KMS-11 (cell line): ENCODE results near the gene LXN.
A peak's percentile ranks its signal among the peaks of the same experiment; 100 is the strongest.

Source experiments
- H2AFZ ChIP-seq: fragments of 200-600 bp; sonication (generic); 2 replicates; pipeline ENCODE4 v1.6.1; 2016; ENCODE audit warnings: antibody characterized with exemption, mixed run types, low read depth
- H3K27ac ChIP-seq: fragments of 200-600 bp; sonication (generic); 2 replicates; pipeline ENCODE4 v1.6.1; 2016; ENCODE audit warnings: mild to moderate bottlenecking, mixed run types
- H3K27me3 ChIP-seq: fragments of 200-600 bp; sonication (generic); 2 replicates; pipeline ENCODE4 v1.6.1; 2017; ENCODE audit warnings: mild to moderate bottlenecking, low read depth, mixed run types, moderate library complexity; ENCODE audit not compliant: insufficient read depth
- H3K36me3 ChIP-seq: fragments of 200-600 bp; sonication (generic); 2 replicates; pipeline ENCODE4 v1.6.1; 2017; ENCODE audit warnings: mild to moderate bottlenecking, mixed run types; ENCODE audit not compliant: insufficient read depth
- H3K4me1 ChIP-seq: fragments of 200-600 bp; sonication (generic); 2 replicates; pipeline ENCODE4 v1.6.1; 2016; ENCODE audit warnings: mild to moderate bottlenecking, low read depth, mixed run types; ENCODE audit not compliant: poor library complexity, severe bottlenecking
- H3K4me2 ChIP-seq: fragments of 200-600 bp; sonication (generic); 2 replicates; pipeline ENCODE4 v1.7.0; 2016; ENCODE audit warnings: mild to moderate bottlenecking, mixed run types
- H3K4me3 ChIP-seq: fragments of 200-600 bp; sonication (generic); IDR thresholded peaks from 2 replicates; pipeline ENCODE4 v1.6.1; 2017; ENCODE audit warnings: low read depth, low read length, mixed read lengths; ENCODE audit not compliant: insufficient read depth
- H3K79me2 ChIP-seq: fragments of 200-600 bp; sonication (generic); 2 replicates; pipeline ENCODE4 v1.6.1; 2016; ENCODE audit warnings: low read depth, mixed run types; ENCODE audit not compliant: insufficient read depth
- H3K9ac ChIP-seq: fragments of 200-600 bp; sonication (generic); 2 replicates; pipeline ENCODE4 v1.6.1; 2016; ENCODE audit warnings: mild to moderate bottlenecking, mixed run types
- H4K20me1 ChIP-seq: fragments of 200-600 bp; sonication (generic); 2 replicates; pipeline ENCODE4 v1.6.1; 2016; ENCODE audit warnings: mild to moderate bottlenecking, mixed run types; ENCODE audit not compliant: insufficient read depth
- CTCF ChIP-seq: fragments of 200-600 bp; sonication (generic); conservative IDR thresholded peaks from 2 replicates; pipeline ENCODE4 v1.6.1; 2017; ENCODE audit warnings: low read depth, mild to moderate bottlenecking, antibody characterized with exemption, low read length, moderate library complexity, mixed read lengths

Gene LXN

GRCh38 chr3:158651192-158651591, 21.3 kb downstream of the LXN start:
- Histone ChIP-seq H3K4me2 (no peak overlapping the region), H3K4me1 (no peaks in the 10 kb centered on the region), H3K27ac (no peak overlapping the region), H3K9ac (no peak overlapping the region), H3K79me2 (peaks cover 6% of the 10 kb centered on the region; the same call in 1 of the 2 replicates), H3K27me3 (no peaks in the 10 kb centered on the region), H4K20me1 (no peaks in the 10 kb centered on the region), H3K36me3 (peaks cover 3% of the 10 kb centered on the region; the same call in 1 of the 2 replicates), H2AFZ (no peak overlapping the region), H3K4me3 (no peak overlapping the region)
- no peak for TF ChIP-seq CTCF

- peaks cover 3% of the 10 kb centered on the region; the same call in 1 of the 2 replicates for H3K36me3 ChIP-seq
- no peaks in the 10 kb centered on the region for H4K20me1 ChIP-seq
- H2AFZ ChIP-seq = no peak overlapping the region
- peaks cover 8% of the 10 kb centered on the region for H3K4me1 ChIP-seq
- H3K4me2 ChIP-seq = no peak overlapping the region
- H3K79me2 ChIP-seq = peaks cover 20% of the 10 kb centered on the region
- no peak overlapping the region for H3K27ac ChIP-seq
- H3K27me3 ChIP-seq = no peaks in the 10 kb centered on the region
- H3K4me3 ChIP-seq = no peak overlapping the region
- TF ChIP-seq CTCF = no peak
- no peak overlapping the region for H3K9ac ChIP-seq
Measured at GRCh38 chr3:158649791-158650190, 22.7 kb downstream of the LXN start.

- Histone ChIP-seq H3K27me3 (no peaks in the 10 kb centered on the region), H3K36me3 (0 out of 2 replicates have a peak, but pooled peaks cover 3% of the 10 kb centered on the region), H2AFZ (peak within 1 kb of the TSS; percentile 84), H3K4me3 (peak within 1 kb of the TSS; percentile 99), H3K79me2 (peaks cover 23% of the 10 kb centered on the region), H4K20me1 (no peaks in the 10 kb centered on the region), H3K4me2 (peak within 1 kb of the TSS; percentile 72), H3K27ac (peak within 1 kb of the TSS; percentile 72), H3K4me1 (peaks cover 8% of the 10 kb centered on the region), H3K9ac (peak within 1 kb of the TSS; percentile 87)
- TF ChIP-seq CTCF = peak; percentile 72
Measured at GRCh38 chr3:158644345-158644908, 28.0 kb downstream of the LXN start, which contains the start of gene GFM1. Gene GFM1, plus strand, starts transcription at chr3:158644527. Its CDS starts 108 bp downstream, at chr3:158644635.

- H2AFZ ChIP-seq = no peak overlapping the region; the same call in 1 of the 2 replicates
- H3K27me3 ChIP-seq = no peaks in the 10 kb centered on the region
- peaks cover 8% of the 10 kb centered on the region for H3K4me1 ChIP-seq
- TF ChIP-seq CTCF = no peak
- H3K4me2 ChIP-seq = no peak overlapping the region
- peaks cover 23% of the 10 kb centered on the region for H3K79me2 ChIP-seq
- no peaks in the 10 kb centered on the region for H4K20me1 ChIP-seq
- no peaks in the 10 kb centered on the region for H3K36me3 ChIP-seq
- no peak overlapping the region for H3K9ac ChIP-seq
- no peak overlapping the region for H3K4me3 ChIP-seq
- no peak overlapping the region for H3K27ac ChIP-seq
Measured at GRCh38 chr3:158642474-158643210, 29.8 kb downstream of the LXN start.
